Bone marrow (tissue), 2 donors: Measurements from ENCODE around the gene TBC1D7.

Experiments used
- DNase-seq, 2 donors: peaks; one replicate each; lab custom pipeline; 2025; lab: John Stamatoyannopoulos, UW

The TBC1D7 gene

GRCh38 chr6:13272131-13273046 lies 55.9 kb downstream of the TBC1D7 start:
- peak; percentile 34 to 46 for DNase-seq

DNA sequence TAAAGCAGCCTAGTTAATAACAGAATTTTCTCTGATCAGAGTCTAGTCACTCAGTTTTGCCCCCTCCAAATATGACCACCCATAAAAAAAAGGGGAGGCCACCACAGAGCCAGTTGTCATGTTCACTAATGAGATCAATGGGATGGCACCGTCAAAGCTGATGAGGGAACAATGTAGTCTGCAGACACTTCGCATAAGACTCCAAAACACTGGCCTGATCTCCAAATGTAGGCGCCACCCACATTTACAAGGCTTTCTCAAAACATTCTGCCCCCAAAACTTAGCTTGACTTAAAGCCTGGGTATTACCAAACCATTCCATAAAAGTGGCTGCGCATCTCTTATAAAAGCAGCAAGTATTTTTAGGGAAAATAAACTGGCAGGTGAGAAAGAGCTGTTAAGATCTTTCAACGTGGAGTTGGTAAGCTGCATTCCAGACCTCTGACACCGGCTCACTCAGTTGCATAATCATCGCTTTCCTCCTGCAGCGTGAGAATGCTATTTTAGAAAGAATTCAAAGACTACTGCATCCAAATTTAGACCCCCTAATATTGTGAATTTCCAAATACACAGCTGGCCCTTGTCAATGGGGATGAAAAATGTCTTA lies 59.3 kb downstream of the TBC1D7 start:
- DNase-seq, result no peak

GRCh38 chr6:13267142-13267651 lies 61.1 kb downstream of the TBC1D7 start:
- DNase-seq, result no peak

- no peak for DNase-seq
Measured at GRCh38 chr6:13263669-13264068, 64.7 kb downstream of the TBC1D7 start.

DNA sequence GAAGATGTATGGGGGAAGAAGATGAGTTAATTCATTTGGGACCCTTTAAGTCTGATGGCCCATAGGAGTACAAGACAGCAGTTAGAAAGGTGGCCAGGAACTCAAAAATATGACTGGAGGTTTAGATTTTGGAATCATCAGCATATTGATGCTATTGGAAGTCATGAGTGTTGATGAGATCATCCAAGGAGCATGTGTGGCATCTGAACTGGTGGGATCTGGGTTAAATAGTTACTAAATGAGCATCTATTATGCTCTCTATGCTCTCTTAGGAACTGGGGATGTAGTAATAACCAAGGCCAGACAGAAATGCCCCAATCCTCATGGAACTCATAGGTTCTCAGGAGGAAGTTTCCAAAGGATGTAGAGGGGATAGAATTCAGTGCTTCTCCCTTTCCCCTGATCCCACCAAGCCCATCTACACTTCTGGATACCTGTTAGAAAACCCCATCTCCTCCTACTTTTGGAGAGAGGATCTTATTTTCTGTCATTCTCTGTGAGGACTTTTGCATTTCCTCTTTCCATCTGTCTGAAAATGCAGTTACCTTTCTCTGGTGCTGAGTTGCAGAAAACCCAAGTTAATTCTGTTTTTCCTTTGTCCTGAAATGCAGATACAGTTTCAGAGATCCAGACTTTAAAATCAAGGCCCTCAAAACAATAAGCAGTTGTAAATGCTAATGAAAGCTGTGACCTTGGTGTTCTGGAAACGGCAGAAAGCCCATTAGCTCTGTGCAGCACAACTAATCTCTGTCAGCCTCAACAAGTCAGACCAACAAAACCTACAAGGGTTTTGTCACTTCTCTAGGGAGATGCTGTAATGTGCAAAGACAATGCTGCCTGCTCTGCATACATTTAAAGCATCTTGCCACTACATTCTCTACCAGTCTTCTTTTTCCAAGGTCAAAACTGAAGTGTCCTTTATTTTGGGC lies 65.8 kb downstream of the TBC1D7 start:
- DNase-seq, result no peak

- peak in 1 of 2 donors; percentile 72 for DNase-seq
Measured at GRCh38 chr6:13261464-13261994, 66.8 kb downstream of the TBC1D7 start.

DNA sequence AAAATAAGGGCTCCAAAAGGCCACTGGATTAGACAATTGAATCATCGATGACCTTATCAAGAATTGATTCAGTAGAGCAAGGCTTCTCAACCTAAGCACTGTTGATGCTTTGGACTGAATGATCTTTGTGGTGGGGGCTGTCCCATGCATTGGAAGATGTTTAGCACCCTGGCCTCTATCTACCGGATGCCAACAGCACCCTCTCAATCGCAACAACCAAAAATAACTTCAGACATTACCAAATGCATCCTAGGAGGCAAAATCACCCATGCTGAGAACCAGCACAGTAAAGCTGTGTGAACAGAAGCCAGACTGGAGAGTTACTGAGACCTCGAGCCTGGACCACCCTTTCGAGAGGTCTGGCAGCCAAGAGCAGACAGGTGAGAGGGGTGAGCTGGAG lies 67.5 kb downstream of the TBC1D7 start:
- DNase-seq, result no peak

- DNase-seq, result no peak
Measured at GRCh38 chr6:13260101-13260598, 68.2 kb downstream of the TBC1D7 start.

- no peak for DNase-seq
Measured at GRCh38 chr6:13259393-13259792, 68.9 kb downstream of the TBC1D7 start.

- no peak for DNase-seq
Measured at GRCh38 chr6:13256266-13257001, 71.9 kb downstream of the TBC1D7 start.
